Neural progenitor cell (in vitro differentiated cells): ENCODE measurements around the gene GOLT1A. TPM values are rescaled to one million over a fixed set of nuclear protein-coding genes. Genes with fewer than 3 reads are reported as not detected.

Experiments
- DNase-seq: peaks from one replicate; pipeline ENCODE4 v3.0.0-alpha.2; 2016; ENCODE audit warnings: low spot score
- H2AFZ ChIP-seq: fragments of 200-600 bp; sonication (generic); replicated peaks from 2 replicates; pipeline ENCODE4 v1.6.1; 2016; ENCODE audit warnings: antibody characterized with exemption
- H3F3A ChIP-seq: fragments of 200-600 bp; sonication (generic); 2 replicates; pipeline ENCODE4 v1.6.1; 2016; ENCODE audit warnings: antibody characterized with exemption, low read depth
- H3K27ac ChIP-seq: fragments of 200-600 bp; sonication (generic); 2 replicates; pipeline ENCODE4 v1.5.1; 2016; ENCODE audit warnings: mild to moderate bottlenecking
- H3K27me3 ChIP-seq: fragments of 200-600 bp; sonication (generic); 2 replicates; pipeline ENCODE4 v1.6.1; 2016; ENCODE audit warnings: mild to moderate bottlenecking, moderate library complexity
- H3K36me3 ChIP-seq: fragments of 200-600 bp; sonication (generic); 2 replicates; pipeline ENCODE4 v1.5.1; 2016
- H3K4me1 ChIP-seq: fragments of 200-600 bp; sonication (generic); 2 replicates; pipeline ENCODE4 v1.6.1; 2016; ENCODE audit warnings: mixed run types
- H3K4me2 ChIP-seq: fragments of 200-600 bp; sonication (generic); 2 replicates; pipeline ENCODE4 v1.6.1; 2016
- H3K4me3 ChIP-seq: fragments of 200-600 bp; sonication (generic); 2 replicates; pipeline ENCODE4 v1.5.1; 2016
- H3K79me2 ChIP-seq: fragments of 200-600 bp; sonication (generic); 2 replicates; pipeline ENCODE4 v1.6.1; 2016; ENCODE audit warnings: low read depth
- H3K9ac ChIP-seq: fragments of 200-600 bp; sonication (generic); 2 replicates; pipeline ENCODE4 v1.6.1; 2016
- H3K9me3 ChIP-seq: fragments of 200-600 bp; sonication (generic); 2 replicates; pipeline ENCODE4 v1.5.1; 2016; ENCODE audit warnings: low read depth
- H4K20me1 ChIP-seq: fragments of 200-600 bp; sonication (generic); 2 replicates; pipeline ENCODE4 v1.6.1; 2016; ENCODE audit warnings: low read depth
- H3K27ac Mint-ChIP-seq: 3 replicates; pipeline ENCODE4 v1.8.0; 2021; ENCODE audit warnings: mixed read lengths
- H3K27me3 Mint-ChIP-seq: 2 replicates; pipeline ENCODE4 v1.8.0; 2022; ENCODE audit warnings: low read depth, mild to moderate bottlenecking, inconsistent platforms, moderate library complexity, mixed read lengths; ENCODE audit not compliant: insufficient read depth
- H3K36me3 Mint-ChIP-seq: 3 replicates; pipeline ENCODE4 v1.8.0; 2021; ENCODE audit warnings: mixed read lengths
- H3K4me1 Mint-ChIP-seq: 3 replicates; pipeline ENCODE4 v1.8.0; 2021; ENCODE audit warnings: mixed read lengths
- H3K4me3 Mint-ChIP-seq: 3 replicates; pipeline ENCODE4 v1.8.0; 2021; ENCODE audit warnings: mild to moderate bottlenecking, moderate library complexity, mixed read lengths
- H3K9me3 Mint-ChIP-seq: 3 replicates; pipeline ENCODE4 v1.8.0; 2020; ENCODE audit warnings: mixed read lengths
- CTCF ChIP-seq: fragments of 200-600 bp; sonication (generic); IDR thresholded peaks from 2 replicates; pipeline ENCODE4 v1.5.1; 2017; ENCODE audit warnings: antibody characterized with exemption, mild to moderate bottlenecking
- EZH2 ChIP-seq: fragments of 200-600 bp; sonication (generic); IDR thresholded peaks from 2 replicates; pipeline ENCODE4 v1.6.1; 2017; ENCODE audit warnings: antibody characterized with exemption, mild to moderate bottlenecking, moderate library complexity
- EZH2phosphoT487 ChIP-seq: fragments of 200-600 bp; sonication (generic); IDR thresholded peaks from 2 replicates; pipeline ENCODE4 v1.6.1; 2017; ENCODE audit warnings: antibody characterized with exemption
- total RNA-seq: library from RNA; depleted of rRNA; stranded (reverse); fragments of >200 nt; gene quantifications from 2 replicates; pipeline ENCODE4 v1.2.3, GENCODE V29; 2015; ENCODE audit warnings: low replicate concordance

GOLT1A gene
- total RNA-seq, 1 donor from 2014 or later = not detected

GRCh38 chr1:204212715-204213114 lies 1.1 kb downstream of the GOLT1A start:
- Histone ChIP-seq H3K4me3 (no peak overlapping the region), H3K9ac (no peak overlapping the region), H3K36me3 (no peaks in the 10 kb centered on the region), H3K4me1 (peaks cover 4% of the 10 kb centered on the region), H3K4me2 (no peak overlapping the region), H4K20me1 (no peaks in the 10 kb centered on the region), H2AFZ (no peak overlapping the region), H3K27ac (no peak overlapping the region), H3K9me3 (no peaks in the 10 kb centered on the region), H3K79me2 (no peaks in the 10 kb centered on the region), H3F3A (peaks cover 12% of the 10 kb centered on the region), H3K27me3 (peaks cover 15% of the 10 kb centered on the region)
- Mint-ChIP-seq H3K36me3 (no peaks in the 10 kb centered on the region), H3K27ac (no peak overlapping the region), H3K4me1 (peaks cover 4% of the 10 kb centered on the region), H3K27me3 (peaks cover 5% of the 10 kb centered on the region), H3K4me3 (no peak overlapping the region), H3K9me3 (no peaks in the 10 kb centered on the region)
- TF ChIP-seq EZH2phosphoT487 = no peak
- no peak for DNase-seq

GRCh38 chr1:204211046-204211445 lies 2.7 kb downstream of the GOLT1A start:
- TF ChIP-seq EZH2phosphoT487 = no peak
- no peak for TF ChIP-seq EZH2
- no peak for TF ChIP-seq CTCF
- no peak overlapping the region for H3K27ac ChIP-seq
- no peak for DNase-seq
- H3K79me2 ChIP-seq = no peaks in the 10 kb centered on the region
- H3K4me2 ChIP-seq = no peak overlapping the region
- H3K9me3 ChIP-seq = no peaks in the 10 kb centered on the region
- H3F3A ChIP-seq = peaks cover 12% of the 10 kb centered on the region
- H3K4me1 ChIP-seq = peaks cover 4% of the 10 kb centered on the region
- peaks cover 23% of the 10 kb centered on the region for H3K27me3 ChIP-seq
- Mint-ChIP-seq H3K27me3 (peaks cover 10% of the 10 kb centered on the region), H3K9me3 (no peaks in the 10 kb centered on the region), H3K4me3 (no peak overlapping the region), H3K36me3 (no peaks in the 10 kb centered on the region), H3K4me1 (peaks cover 4% of the 10 kb centered on the region), H3K27ac (no peak overlapping the region)
- peaks cover 4% of the 10 kb centered on the region for H4K20me1 ChIP-seq
- no peak overlapping the region for H2AFZ ChIP-seq
- no peaks in the 10 kb centered on the region for H3K36me3 ChIP-seq
- no peak overlapping the region for H3K9ac ChIP-seq
- H3K4me3 ChIP-seq = no peak overlapping the region

- Histone ChIP-seq H4K20me1 (peaks cover 4% of the 10 kb centered on the region), H3K36me3 (no peaks in the 10 kb centered on the region), H3K9ac (no peak overlapping the region), H3K27me3 (peaks cover 8% of the 10 kb centered on the region), H2AFZ (peak overlapping the region; percentile 29), H3K79me2 (no peaks in the 10 kb centered on the region), H3K4me3 (no peak overlapping the region), H3K9me3 (no peaks in the 10 kb centered on the region), H3K4me2 (no peak overlapping the region), H3K27ac (no peak overlapping the region), H3K4me1 (no peaks in the 10 kb centered on the region), H3F3A (no peaks in the 10 kb centered on the region)
- peak; percentile 83 for DNase-seq
- no peak overlapping the region for H3K4me3 Mint-ChIP-seq
- no peaks in the 10 kb centered on the region for H3K9me3 Mint-ChIP-seq
- no peak overlapping the region for H3K27ac Mint-ChIP-seq
- no peak for TF ChIP-seq EZH2
- TF ChIP-seq EZH2phosphoT487 = no peak
- peak; percentile 91 for TF ChIP-seq CTCF
- no peaks in the 10 kb centered on the region for H3K36me3 Mint-ChIP-seq
- H3K27me3 Mint-ChIP-seq = peaks cover 11% of the 10 kb centered on the region
- H3K4me1 Mint-ChIP-seq = no peaks in the 10 kb centered on the region
Observed at GRCh38 chr1:204207136-204207616, 6.6 kb downstream of the GOLT1A start.

- no peaks in the 10 kb centered on the region for H3K36me3 Mint-ChIP-seq
- H2AFZ ChIP-seq = no peak overlapping the region
- TF ChIP-seq CTCF (no peak), EZH2phosphoT487 (no peak), EZH2 (no peak)
- H3K4me2 ChIP-seq = no peak overlapping the region
- H3K36me3 ChIP-seq = no peaks in the 10 kb centered on the region
- H3F3A ChIP-seq = no peaks in the 10 kb centered on the region
- H3K9me3 Mint-ChIP-seq = no peaks in the 10 kb centered on the region
- no peak overlapping the region for H3K4me3 Mint-ChIP-seq
- peaks cover 4% of the 10 kb centered on the region for H4K20me1 ChIP-seq
- H3K27ac Mint-ChIP-seq = no peak overlapping the region
- H3K9me3 ChIP-seq = no peaks in the 10 kb centered on the region
- no peak for DNase-seq
- H3K79me2 ChIP-seq = no peaks in the 10 kb centered on the region
- H3K27me3 Mint-ChIP-seq = peaks cover 13% of the 10 kb centered on the region
- H3K4me1 Mint-ChIP-seq = no peaks in the 10 kb centered on the region
- H3K27ac ChIP-seq = no peak overlapping the region
- H3K27me3 ChIP-seq = peaks cover 8% of the 10 kb centered on the region
- no peak overlapping the region for H3K9ac ChIP-seq
- H3K4me1 ChIP-seq = no peaks in the 10 kb centered on the region
- H3K4me3 ChIP-seq = no peak overlapping the region
Observed at GRCh38 chr1:204206121-204206520, 7.7 kb downstream of the GOLT1A start.
